Mucosa of rectum (tissue), 2 donors: ENCODE data around the gene DCBLD1.

Source experiments
- H3K27ac ChIP-seq, 2 donors: one replicate each; pipeline ENCODE4 v1.7.0; 2013; ENCODE audit warnings: inconsistent platforms in 2 of 2, low read depth in 2 of 2, low read length in 2 of 2
- H3K27me3 ChIP-seq, 2 donors: one replicate each; pipeline ENCODE4 v1.7.0; 2013; ENCODE audit warnings: low read length in 2 of 2; ENCODE audit not compliant: control insufficient read depth in 2 of 2, insufficient read depth in 2 of 2
- H3K36me3 ChIP-seq, 2 donors: one replicate each; pipeline ENCODE4 v1.7.0; 2013; ENCODE audit warnings: low read length in 2 of 2; ENCODE audit not compliant: control insufficient read depth in 2 of 2, insufficient read depth in 2 of 2
- H3K4me1 ChIP-seq, 2 donors: one replicate each; pipeline ENCODE4 v1.7.0; 2013; ENCODE audit warnings: low read length in 2 of 2, mild to moderate bottlenecking in 1 of 2; ENCODE audit not compliant: control insufficient read depth in 2 of 2, insufficient read depth in 2 of 2
- H3K4me3 ChIP-seq, 2 donors: one replicate each; pipeline ENCODE4 v1.7.0; 2013; ENCODE audit warnings: low read length in 2 of 2
- H3K9ac ChIP-seq, 2 donors: one replicate each; pipeline ENCODE4 v1.7.0; 2013; ENCODE audit warnings: low read length in 2 of 2, low read depth in 1 of 2, mild to moderate bottlenecking in 1 of 2
- H3K9me3 ChIP-seq, 2 donors: one replicate each; pipeline ENCODE4 v1.7.0; 2013; ENCODE audit warnings: low read length in 2 of 2; ENCODE audit not compliant: control insufficient read depth in 2 of 2
- donor health status: healthy.
- donor health status: Normal muscosa, but diverticular disease.

Gene DCBLD1

DNA sequence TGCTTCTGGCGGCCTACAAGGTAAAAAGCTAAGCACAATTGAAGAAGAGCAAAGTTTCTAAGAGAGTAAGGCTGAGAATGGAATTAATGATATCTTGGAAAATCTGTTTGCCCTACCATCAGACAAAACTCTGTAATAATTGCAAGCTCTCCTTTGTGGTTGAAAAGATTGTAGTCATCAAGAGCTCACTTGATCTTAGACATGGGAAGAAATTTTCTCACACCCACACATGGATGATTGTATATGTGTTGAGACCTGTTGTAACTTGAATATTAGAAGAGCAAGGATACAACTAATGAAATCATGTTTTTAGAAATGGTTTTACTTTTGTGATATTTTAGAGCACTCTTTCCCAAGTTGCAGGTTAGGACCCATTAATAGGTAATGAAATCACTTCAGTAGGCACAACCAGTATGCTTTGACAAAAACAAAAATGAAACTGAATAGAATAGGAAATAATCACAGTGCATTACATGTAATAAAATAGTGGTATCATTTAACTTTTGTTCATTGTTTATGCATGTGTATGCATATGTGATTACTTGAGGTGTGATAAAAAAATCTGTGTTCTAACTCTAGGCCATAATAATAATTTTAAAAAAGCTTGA is 14.0 kb downstream of the DCBLD1 start:
- Histone ChIP-seq H3K9ac (no peak overlapping the region), H3K4me3 (no peak overlapping the region), H3K27me3 (no peaks in the 10 kb centered on the region), H3K36me3 (no peaks in the 10 kb centered on the region), H3K27ac (no peak overlapping the region), H3K4me1 (peaks cover 3 to 18% of the 10 kb centered on the region in 2 donors), H3K9me3 (no peaks in the 10 kb centered on the region)

DNA sequence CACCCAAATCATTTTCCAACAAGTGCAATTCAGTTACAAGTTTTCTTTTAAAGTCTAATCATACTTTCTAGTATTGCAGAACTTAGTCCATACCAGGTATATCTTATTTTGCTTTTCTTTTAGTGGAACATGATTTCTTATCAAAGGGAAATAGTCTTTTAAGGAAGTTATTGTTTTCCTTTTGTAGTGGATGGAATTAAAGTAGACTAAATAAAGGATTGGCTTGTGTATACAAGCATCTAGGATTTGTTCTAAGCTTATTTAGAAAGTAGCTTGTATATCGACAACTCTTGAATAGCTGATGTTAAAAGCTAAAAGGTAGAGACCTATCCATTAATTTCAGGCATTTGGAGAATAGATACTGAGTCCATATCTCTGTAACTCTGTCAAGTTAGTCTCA is 14.8 kb downstream of the DCBLD1 start:
- Histone ChIP-seq H3K4me3 (no peak overlapping the region), H3K4me1 (peaks cover 3 to 17% of the 10 kb centered on the region in 2 donors), H3K36me3 (no peaks in the 10 kb centered on the region), H3K9me3 (no peaks in the 10 kb centered on the region), H3K27me3 (no peaks in the 10 kb centered on the region), H3K9ac (no peak overlapping the region), H3K27ac (no peak overlapping the region)

DNA sequence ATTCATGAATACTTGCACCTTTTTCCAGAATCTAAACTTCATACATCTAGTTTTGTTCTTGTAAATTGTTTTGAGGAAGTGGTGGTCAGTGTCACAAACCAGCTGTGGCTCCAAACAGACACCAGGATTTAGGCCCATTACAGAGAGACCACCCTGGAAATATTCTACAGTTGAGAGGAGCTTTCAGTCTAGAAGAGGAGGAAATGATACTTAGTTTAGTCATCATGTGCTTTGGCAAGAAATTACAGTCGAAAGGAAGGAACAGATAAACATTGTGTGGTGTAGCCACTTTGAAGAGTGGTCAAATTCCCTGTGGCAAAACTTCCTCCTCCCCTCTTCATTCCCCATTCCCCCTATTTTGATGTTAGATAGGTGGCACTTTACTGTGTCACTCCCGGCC is 15.7 kb downstream of the DCBLD1 start:
- H3K4me1 ChIP-seq: peaks cover 3 to 14% of the 10 kb centered on the region in 2 donors
- H3K27me3 ChIP-seq: no peaks in the 10 kb centered on the region
- no peaks in the 10 kb centered on the region for H3K36me3 ChIP-seq
- peak overlapping the region in 1 of 2 donors; percentile 27 for H3K27ac ChIP-seq
- H3K9me3 ChIP-seq: no peaks in the 10 kb centered on the region
- no peak overlapping the region for H3K4me3 ChIP-seq
- no peak overlapping the region for H3K9ac ChIP-seq

GRCh38 chr6:117501722-117502121 is 19.2 kb downstream of the DCBLD1 start:
- no peaks in the 10 kb centered on the region for H3K27me3 ChIP-seq
- H3K9ac ChIP-seq: no peak overlapping the region
- H3K27ac ChIP-seq: no peak overlapping the region
- peaks cover 3 to 7% of the 10 kb centered on the region in 2 donors for H3K4me1 ChIP-seq
- no peak overlapping the region for H3K4me3 ChIP-seq
- H3K9me3 ChIP-seq: no peaks in the 10 kb centered on the region
- peaks cover 0 to 2% of the 10 kb centered on the region in 2 donors for H3K36me3 ChIP-seq

DNA sequence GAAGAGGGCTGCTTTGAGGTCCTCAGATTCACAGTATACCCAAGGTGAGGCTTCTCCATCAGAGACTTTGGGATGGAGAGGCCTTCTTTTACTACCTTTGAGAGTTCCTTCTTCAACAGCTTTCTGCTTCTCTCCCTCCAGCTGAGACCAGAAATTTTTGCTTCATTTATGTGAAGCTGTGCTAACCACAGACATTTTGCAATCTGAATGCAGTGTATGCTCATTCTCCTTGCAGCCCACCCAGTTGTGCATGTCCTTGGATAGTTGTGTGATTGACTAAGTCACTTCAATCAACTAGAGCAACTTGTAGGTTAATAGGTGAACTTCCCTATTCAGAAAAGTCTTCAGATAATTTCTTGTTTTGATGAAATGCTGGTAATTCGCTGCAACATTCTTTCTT is 20.1 kb downstream of the DCBLD1 start:
- Histone ChIP-seq H3K9me3 (no peaks in the 10 kb centered on the region), H3K4me3 (no peak overlapping the region), H3K9ac (no peak overlapping the region), H3K36me3 (peaks cover 0 to 2% of the 10 kb centered on the region in 2 donors), H3K27ac (no peak overlapping the region), H3K27me3 (no peaks in the 10 kb centered on the region), H3K4me1 (peaks cover 3 to 4% of the 10 kb centered on the region in 2 donors)

- Histone ChIP-seq H3K4me3 (no peak overlapping the region), H3K9ac (no peak overlapping the region), H3K27me3 (no peaks in the 10 kb centered on the region), H3K27ac (no peak overlapping the region), H3K4me1 (peaks cover 1% of the 10 kb centered on the region in 2 donors), H3K9me3 (no peaks in the 10 kb centered on the region), H3K36me3 (peaks cover 0 to 2% of the 10 kb centered on the region in 2 donors)
Observed at GRCh38 chr6:117503211-117503610, 20.7 kb downstream of the DCBLD1 start.

DNA sequence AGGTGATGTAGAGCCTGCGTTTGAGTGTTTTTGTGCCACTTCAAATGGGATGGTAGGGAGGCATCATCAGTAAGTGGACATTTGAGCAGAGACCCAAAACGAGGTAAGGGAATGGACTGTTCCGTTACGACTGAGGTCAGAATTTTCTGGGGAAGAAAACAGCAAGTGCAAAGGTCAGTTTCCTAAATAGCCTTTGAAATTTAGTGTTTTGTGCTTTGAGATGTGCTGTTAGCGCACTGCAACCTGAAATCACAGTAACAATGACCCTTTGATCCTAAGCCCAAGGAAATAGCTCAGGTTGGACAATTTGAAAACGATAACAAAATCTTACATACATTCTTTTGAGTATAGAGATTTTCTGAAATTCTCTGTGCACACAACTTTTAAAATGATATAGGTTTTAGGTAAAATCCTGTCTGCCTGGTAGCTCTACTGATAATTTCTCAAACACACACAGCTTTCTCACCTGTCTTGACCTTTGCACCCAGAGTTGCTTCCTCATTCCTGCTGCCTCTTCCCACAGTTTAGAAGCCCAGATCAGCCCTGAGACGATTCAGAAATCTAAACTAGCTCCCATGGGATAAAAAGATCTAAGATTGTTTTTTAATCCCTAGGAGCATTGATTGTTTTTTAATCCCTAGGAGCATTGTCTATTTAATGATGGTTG is 22.1 kb downstream of the DCBLD1 start:
- no peak overlapping the region for H3K4me3 ChIP-seq
- no peaks in the 10 kb centered on the region for H3K27me3 ChIP-seq
- peaks cover 0 to 2% of the 10 kb centered on the region in 2 donors for H3K36me3 ChIP-seq
- no peak overlapping the region for H3K9ac ChIP-seq
- no peaks in the 10 kb centered on the region for H3K4me1 ChIP-seq
- H3K27ac ChIP-seq: no peak overlapping the region
- no peaks in the 10 kb centered on the region for H3K9me3 ChIP-seq

DNA sequence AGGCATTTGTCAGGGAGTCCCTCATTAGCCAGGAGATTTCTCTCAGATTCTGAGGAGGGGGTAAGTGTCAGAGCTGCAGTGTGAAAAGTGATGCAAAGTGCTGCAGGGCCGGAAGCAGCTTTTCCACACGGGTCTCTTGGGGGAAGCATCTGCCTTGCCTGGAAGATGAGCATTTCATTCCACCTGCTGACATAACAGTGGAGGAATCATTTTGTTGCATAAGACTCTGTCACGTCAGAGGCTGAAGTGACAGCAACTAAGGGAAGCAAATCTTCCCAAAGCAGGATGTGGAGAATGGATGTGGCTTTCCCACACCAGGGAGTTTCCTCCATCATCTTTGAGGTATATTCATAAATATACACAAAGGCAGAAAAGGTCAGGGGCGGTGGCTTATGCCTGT is 22.8 kb downstream of the DCBLD1 start:
- no peak overlapping the region for H3K4me3 ChIP-seq
- no peak overlapping the region for H3K9ac ChIP-seq
- H3K27me3 ChIP-seq: no peaks in the 10 kb centered on the region
- peaks cover 0 to 4% of the 10 kb centered on the region in 2 donors for H3K36me3 ChIP-seq
- no peaks in the 10 kb centered on the region for H3K9me3 ChIP-seq
- H3K27ac ChIP-seq: no peak overlapping the region
- H3K4me1 ChIP-seq: no peaks in the 10 kb centered on the region

- H3K4me1 ChIP-seq: no peaks in the 10 kb centered on the region
- H3K36me3 ChIP-seq: peaks cover 0 to 4% of the 10 kb centered on the region in 2 donors
- no peaks in the 10 kb centered on the region for H3K27me3 ChIP-seq
- no peak overlapping the region for H3K9ac ChIP-seq
- no peak overlapping the region for H3K27ac ChIP-seq
- no peak overlapping the region for H3K4me3 ChIP-seq
- no peaks in the 10 kb centered on the region for H3K9me3 ChIP-seq
Observed at GRCh38 chr6:117506180-117506835, 23.8 kb downstream of the DCBLD1 start.

- Histone ChIP-seq H3K9me3 (no peaks in the 10 kb centered on the region), H3K27ac (no peak overlapping the region), H3K4me3 (no peak overlapping the region), H3K36me3 (peaks cover 0 to 4% of the 10 kb centered on the region in 2 donors), H3K9ac (no peak overlapping the region), H3K27me3 (no peaks in the 10 kb centered on the region), H3K4me1 (no peaks in the 10 kb centered on the region)
Observed at GRCh38 chr6:117506907-117507306, 24.4 kb downstream of the DCBLD1 start.
